ENCODE data around the gene TFB2M. TPM values are rescaled to one million over a fixed set of nuclear protein-coding genes. Genes with fewer than 3 reads are reported as not detected.
"Not testable (repeated sequence)": the region's sequence is repeated elsewhere in the genome, so short reads cannot be mapped to it uniquely, and the experiment has no call there.

Gene TFB2M
- polyA plus RNA-seq, 3 donors = 21.1 to 23.3 (median 21.2) TPM

DNA sequence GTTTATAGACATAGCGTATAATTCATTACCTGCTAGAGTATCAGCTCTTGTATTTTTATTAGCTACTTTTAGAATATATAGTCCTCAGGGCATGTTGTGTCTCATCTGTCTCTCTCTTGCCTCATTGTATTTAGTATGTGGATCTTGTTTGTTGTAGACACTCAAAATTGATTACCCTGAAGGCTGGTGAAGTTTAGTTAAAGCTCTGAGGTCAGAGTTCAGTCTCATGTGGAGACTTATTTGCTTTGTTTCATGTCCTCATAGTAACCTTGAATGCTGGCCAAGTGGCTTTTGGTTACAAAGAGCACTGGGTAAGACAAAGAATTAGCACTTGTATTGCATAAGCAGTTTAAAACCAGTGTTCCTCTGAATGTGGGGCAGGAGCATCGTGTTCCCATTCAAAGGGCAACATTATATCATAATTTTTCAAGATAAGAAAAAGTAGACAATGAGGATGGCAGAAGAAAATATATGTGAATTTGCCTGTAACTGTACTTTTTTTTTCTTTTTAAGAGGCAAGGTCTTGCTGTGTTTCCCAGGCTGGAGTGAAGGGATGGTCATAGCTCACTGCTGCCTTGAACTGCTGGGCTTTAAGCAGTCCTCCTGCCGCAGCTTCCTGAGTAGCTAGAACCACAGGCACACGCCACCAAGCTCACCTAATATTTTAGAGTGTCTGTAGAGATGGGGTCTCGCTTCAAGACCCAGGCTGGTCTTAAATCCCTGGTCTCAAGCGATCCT, 17.6 kb upstream of the TFB2M start:
- no peak for DNase-seq (ENCODE audit: low read depth in 3 of 3, low spot score in 2 of 3)

DNA sequence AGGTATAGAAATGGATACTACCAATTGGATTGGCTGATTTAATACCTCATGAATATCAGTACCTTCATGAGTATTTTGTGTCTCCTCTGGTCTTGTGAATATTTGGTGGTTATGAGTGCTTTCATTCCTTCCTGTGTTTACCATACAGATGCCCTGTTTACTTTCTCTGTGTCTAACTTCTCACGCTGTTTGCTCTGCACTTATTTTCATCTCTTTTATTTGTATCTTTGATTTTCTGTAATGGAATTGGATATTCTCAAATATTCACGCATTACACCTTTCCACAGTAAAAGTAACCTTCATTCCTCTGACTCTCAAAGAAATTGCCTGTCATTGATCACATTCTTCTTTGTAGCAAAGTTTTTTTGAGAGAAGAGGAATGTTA, 17.0 kb upstream of the TFB2M start:
- DNase-seq (ENCODE audit: low read depth in 3 of 3, low spot score in 2 of 3) = no peak

GRCh38 chr1:246582301-246583055, 16.4 kb upstream of the TFB2M start:
- no peak for DNase-seq (ENCODE audit: low read depth in 3 of 3, low spot score in 2 of 3)

- no peak for DNase-seq (ENCODE audit: low read depth in 3 of 3, low spot score in 2 of 3)
Observed at GRCh38 chr1:246580497-246581370, 14.7 kb upstream of the TFB2M start.

- no peak for DNase-seq (ENCODE audit: low read depth in 3 of 3, low spot score in 2 of 3)
Observed at GRCh38 chr1:246579818-246580217, 13.8 kb upstream of the TFB2M start.

- no peak for DNase-seq (ENCODE audit: low read depth in 3 of 3, low spot score in 2 of 3)
Observed at GRCh38 chr1:246577720-246578106, 11.7 kb upstream of the TFB2M start.

- DNase-seq (ENCODE audit: low read depth in 3 of 3, low spot score in 2 of 3) = no peak
Observed at GRCh38 chr1:246577082-246577719, 11.1 kb upstream of the TFB2M start.

- no peak for DNase-seq (ENCODE audit: low read depth in 3 of 3, low spot score in 2 of 3)
Observed at GRCh38 chr1:246576709-246577032, 10.6 kb upstream of the TFB2M start.

GRCh38 chr1:246573491-246573890, 7.4 kb upstream of the TFB2M start:
- DNase-seq (ENCODE audit: low read depth in 3 of 3, low spot score in 2 of 3) = no peak

- DNase-seq (ENCODE audit: low read depth in 3 of 3, low spot score in 2 of 3) = no peak
Observed at GRCh38 chr1:246572785-246573184, 6.7 kb upstream of the TFB2M start.

GRCh38 chr1:246571953-246572352, 5.9 kb upstream of the TFB2M start:
- DNase-seq (ENCODE audit: low read depth in 3 of 3, low spot score in 2 of 3) = no peak

DNA sequence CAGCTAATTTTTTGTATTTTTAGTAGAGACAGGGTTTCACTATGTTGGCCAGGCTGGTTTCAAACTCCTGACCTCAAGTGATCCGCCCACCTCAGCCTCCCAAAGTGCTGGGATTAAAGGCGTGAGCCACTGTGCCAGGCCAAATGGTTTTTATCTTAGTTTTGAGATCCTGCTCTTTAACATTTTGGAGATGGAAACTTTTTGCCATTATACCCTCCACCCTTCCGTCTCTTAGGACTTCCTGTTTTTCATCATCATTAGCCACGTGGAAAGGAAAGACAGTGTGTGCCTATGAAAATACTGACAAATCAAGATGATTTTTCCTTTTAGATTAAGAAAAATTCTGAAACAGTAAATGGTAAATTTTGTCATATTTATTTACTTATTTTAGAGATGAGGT, 5.2 kb upstream of the TFB2M start:
- not testable (repeated sequence) for DNase-seq (ENCODE audit: low read depth in 3 of 3, low spot score in 2 of 3)

GRCh38 chr1:246569248-246570238, 3.5 kb upstream of the TFB2M start:
- DNase-seq (ENCODE audit: low read depth in 3 of 3, low spot score in 2 of 3) = no peak

DNA sequence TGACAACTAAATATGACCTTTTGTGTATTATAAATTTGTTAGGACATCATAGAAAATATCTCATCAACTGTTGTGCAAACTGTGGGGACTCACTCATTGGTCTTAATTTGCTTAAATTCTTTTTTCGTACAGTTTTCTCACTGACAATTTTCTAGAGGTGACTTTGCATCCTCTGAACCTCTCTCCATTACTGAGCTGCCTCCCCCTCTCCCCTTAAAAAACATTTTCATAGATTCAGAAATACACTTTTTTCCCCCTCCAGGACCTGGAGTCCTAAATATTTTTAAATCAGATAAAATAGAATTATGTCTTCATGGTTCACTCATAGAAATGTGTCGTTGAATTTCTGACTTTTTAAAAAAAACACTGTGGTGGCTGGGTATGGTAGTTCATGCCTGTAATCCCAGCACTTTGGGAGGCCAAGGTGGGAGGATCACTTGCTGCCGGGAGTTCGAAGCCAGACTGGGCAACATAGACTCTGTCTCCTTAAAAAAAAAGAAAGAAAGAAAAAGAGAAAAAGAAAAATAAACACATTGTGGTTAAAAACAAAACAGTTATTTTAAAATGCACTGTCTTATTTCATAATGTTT, 1.7 kb upstream of the TFB2M start:
- no peak for DNase-seq (ENCODE audit: low read depth in 3 of 3, low spot score in 2 of 3)

DNA sequence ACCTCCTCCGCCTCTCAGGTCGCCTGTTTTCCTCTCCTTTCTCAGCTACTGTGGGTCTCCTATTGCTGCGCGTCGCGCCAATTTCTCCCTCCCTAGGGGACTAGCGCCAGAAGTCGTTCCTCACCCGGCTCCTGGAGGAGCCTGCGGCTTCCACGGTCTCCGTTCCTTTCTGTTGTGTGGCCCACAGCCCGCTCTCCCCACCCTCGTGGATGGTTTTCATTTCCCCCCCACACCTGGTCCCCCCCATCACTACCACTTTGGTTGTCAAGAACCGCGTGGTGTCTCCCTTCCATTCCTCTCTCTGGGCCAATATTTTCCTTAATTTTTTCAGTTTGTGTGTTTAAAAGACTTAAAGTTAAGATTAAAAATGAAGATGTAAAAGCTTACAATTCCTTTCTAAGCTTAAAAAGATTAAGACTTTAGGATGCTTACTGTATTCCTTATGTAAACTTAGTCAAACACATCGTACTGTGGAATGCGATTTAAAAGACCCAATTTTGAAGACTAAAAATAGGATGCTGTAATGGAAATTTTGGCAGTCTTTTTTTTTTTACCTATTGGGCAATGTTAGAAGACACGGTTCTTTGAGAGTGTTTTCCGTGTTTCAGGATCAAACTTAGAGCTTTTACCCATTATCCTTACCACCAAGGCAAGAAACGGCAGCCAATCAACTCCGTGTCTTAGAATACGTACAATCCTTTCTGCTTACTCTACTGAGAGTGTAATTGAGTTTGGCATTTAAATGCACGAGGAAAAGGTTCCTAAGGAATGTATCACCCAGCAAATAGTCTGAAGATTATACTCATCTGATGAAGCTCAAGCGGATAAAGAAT, 968 bp upstream of the TFB2M start:
- DNase-seq (ENCODE audit: low read depth in 3 of 3, low spot score in 2 of 3) = no peak

DNA sequence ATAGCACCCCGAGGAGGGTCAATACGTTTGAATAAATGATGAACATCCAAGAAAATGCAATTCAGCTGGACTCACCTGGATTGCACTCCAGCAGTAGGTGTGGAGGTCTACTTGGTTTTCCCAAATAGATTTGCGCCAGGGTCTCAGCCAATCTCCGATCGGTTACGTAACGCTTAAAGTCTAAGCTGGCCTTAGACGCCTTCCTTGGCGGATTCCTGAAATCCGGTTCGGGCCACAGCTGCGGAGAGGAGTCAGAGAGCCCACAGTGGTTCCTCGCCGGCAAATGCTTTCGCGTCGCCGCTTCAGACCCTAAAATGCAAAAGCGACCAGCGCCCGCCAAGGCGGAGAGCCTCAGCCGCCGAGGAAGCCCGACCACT, 322 bp downstream of the TFB2M start:
- no peak for DNase-seq (ENCODE audit: low read depth in 3 of 3, low spot score in 2 of 3)

DNA sequence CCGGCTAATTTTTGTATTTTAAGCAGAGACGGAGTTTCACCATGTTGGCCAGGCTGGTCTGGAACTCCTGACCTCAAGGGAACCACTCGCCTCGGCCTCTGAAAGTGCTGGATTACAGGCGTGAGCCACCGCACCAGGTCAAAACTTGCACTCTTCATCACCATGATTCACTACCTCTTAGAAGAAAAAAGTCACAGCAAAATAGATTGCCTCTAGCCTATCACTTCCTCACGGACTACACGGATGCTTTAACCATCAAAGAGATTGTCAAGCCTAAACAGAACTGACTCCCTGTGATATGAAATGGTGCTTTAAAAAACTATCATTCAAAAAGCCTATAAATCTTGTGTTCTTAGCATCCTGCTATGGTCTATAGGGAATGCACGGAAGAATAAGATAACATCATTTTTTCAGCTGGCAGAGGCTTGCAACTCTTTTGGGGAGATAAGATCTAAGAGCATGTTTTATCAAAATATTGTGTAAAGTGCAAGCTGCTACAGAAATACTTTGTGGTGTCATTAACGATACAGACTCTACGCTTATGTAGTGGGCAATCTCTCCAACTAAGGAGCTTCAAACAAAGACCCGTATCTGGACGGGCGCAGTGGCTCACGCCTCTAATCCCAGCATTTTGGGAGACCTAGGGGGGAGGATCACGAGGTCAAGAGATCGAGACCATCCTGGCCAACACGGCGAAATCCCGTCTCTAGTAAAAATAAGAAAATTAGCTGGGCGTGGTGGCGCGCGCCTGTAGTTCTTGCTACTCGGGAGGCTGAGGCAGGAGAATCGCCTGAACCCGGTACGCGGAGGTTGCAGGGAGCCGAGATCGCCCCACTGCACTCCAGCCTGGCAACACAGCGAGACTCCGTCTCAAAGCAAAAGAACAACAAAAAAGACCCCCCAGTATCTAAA, 966 bp downstream of the TFB2M start:
- DNase-seq (ENCODE audit: low read depth in 3 of 3, low spot score in 2 of 3) = no peak

DNA sequence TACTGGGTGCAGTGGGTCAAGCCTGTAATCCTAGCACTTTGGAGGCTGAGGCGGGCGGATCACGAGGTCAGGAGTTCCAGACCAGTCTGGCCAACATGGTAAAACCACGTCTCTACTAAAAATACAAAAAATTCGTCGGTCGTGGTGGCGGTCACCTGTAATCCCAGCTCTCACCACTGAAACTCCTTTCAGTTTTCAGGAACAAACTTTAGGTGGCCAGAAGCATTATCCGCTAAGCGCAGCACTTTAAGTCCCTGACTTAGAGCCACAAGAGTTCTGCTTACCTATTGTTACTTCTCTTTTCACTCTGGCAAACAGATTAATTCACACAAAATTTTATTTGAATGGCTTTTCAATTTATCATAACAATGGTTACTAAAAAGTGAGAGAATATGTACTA, 5.2 kb downstream of the TFB2M start:
- not testable (repeated sequence) for DNase-seq (ENCODE audit: low read depth in 3 of 3, low spot score in 2 of 3)
